ENCODE measurements around the gene KNTC1.
A peak's percentile ranks its signal among the peaks of the same experiment; 100 is the strongest.
"Not testable (repeated sequence)": the region's sequence is repeated elsewhere in the genome, so short reads cannot be mapped to it uniquely, and the experiment has no call there.

Gene KNTC1

DNA sequence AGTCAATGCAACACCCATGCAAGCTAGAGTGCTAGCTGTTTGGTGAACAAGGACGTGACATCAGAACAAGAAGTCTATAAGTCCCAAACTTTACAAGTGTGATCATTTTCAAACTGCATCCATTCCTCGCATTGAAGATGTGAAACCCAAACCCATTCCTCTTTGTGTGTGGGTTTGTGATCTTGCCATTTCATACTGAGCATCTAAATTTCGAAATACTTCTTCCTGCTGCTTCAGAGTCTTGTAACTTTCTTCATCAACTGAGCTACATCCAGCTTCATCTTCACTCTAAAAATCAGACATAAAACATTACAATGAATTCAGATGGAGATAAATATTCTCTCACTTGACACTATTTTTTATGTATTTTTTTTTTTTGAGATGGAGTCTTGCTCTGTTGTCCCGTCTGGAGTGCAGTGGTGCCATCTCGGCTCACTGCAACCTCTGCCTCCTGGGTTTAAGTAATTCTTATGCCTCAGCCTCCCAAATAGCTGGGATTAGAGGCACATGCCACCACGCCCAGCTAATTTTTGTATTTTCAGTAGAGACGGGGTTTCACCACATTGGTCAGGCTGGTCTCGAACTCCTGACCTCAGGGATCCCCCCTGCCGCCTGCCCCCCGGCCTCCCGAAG lies 21.5 kb upstream of the KNTC1 start:
- DNase-seq (ENCODE audit: low read depth) = no peak

DNA sequence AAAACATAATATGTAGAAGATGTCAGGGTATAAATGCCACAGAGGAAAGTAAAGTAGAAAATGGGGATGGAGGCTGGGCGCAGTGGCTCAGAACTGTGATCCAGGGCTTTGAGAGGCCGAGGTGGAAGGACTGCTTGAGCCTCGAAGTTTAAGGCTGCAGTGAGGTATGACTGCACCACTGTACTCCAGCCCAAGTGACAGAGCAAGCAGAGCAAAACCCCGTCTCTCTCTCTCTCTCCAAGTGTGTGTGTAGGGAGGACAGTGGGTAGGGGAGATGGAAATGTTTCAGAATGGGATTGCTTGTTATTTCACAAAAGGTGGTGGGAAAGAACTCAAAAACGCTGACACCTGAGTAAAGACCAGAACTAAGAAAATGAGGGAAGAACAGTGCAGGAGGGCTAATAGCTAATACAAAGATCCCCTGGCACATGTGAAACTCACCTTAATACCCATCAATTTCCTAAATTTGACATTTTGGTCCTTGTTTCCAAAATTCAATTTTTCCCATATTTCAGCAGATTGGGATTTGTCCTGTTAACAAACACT lies 20.6 kb upstream of the KNTC1 start:
- DNase-seq (ENCODE audit: low read depth) = no peak

DNA sequence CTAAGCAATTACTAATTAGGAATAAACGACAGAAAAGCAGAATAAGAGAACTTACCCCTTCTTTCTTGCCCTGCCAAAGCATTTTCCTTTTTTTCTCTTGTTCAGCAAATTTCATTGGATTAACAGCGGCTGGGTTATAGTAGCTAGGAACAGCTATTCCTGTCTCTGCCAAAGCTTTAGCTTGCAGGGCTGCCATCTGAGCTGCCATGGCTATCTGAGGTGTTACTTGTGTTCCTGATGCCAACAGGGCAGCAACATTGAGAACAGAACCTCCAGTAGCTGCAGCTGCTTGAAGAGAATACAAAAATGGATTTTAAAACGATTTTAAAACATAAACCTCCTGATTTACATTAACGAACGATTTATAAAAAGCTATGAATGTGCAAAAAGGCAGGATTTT lies 18.9 kb upstream of the KNTC1 start:
- DNase-seq (ENCODE audit: low read depth) = no peak

DNA sequence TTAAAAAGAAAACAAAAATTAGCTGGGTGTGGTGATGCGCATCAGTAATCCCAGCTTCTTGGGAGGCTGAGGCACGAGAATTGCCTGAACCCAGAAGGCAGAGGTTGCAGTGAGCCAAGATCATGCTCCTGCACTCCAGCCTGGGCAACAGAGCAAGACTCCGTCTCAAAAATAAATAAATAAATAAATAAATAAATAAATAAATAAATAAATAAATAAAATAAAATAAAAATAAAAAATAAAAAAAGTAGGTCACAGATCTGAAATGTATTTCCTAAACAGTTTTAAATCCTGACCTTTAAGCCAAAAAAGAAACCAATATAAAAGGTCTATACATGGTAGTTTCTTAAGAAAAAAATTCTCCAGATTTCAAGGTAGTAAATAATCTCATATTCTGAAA lies 14.0 kb upstream of the KNTC1 start:
- DNase-seq (ENCODE audit: low read depth) = not testable (repeated sequence)

DNA sequence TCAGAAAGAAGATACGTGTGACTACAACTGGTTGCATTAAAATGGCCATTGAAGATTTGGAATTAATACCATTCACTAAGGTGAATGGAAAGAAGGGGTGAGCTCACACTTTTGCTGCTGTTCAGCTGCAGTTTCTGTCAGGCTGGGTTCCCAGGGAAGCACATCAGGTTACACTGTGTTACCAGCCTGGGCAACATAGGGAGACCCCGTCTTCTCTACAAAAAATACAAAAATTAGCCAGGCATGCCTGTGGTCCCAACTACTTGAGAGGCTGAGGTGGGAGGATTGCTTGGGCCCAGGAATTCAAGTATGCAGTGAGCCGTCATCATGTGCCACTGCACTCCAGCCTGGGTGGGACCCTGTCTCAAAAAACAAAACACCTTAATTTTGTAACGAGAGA lies 13.4 kb upstream of the KNTC1 start:
- no peak for DNase-seq (ENCODE audit: low read depth)

DNA sequence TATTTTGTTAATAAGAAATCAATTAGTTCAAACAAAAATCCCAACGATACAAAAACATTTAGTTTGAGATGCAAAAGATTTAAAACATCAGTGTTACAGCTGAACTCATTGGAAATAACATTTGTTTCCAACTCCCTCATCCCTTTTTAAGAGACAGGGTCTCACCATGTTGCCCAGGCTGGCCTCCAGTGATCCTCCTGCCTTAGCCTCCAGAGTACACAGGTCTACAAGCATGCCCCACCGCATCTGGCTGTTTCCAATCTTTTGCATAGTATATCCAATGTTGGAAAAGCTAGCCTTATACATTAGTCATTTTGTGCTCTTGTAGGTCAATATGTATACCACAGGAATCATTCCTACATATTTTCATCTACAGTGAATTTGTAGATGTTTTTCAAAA lies 11.8 kb upstream of the KNTC1 start:
- DNase-seq (ENCODE audit: low read depth) = no peak

DNA sequence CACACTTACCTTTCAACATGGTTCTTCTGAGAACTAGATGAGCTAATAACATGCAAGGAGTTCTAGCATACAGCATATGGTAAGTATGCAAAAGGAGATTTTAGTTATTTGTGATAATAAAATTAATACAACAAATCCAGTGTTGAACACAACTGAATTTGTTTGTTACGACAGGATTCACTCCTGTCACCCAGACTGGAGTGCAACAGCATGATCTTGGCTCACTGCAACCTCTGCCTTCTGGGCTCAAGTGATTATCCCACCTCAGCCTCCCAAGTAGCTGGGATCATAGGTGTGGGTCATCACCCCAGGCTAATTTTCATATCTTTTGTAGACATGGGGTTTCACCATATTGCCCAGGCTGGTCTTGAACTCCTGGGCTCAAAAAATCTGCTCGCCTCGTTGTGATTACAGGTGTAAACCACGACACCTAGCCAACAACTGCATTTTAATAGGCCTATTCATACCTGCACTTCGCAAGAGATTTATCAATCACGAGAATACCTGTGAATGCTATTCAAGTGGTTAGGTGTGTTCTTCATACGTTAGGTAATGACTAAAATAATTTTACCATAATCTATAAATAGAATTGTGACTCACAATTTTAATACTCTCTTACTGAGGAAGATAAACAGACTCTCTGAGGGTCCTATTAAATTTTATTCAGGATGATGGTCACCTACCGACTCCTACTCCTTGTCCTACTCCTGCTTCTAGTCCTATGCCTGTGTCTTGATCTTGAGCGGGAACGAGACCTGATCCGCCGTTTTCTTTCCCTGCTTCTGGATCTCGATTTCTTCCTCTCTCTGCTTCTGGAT lies 10.3 kb upstream of the KNTC1 start:
- no peak for DNase-seq (ENCODE audit: low read depth)

DNA sequence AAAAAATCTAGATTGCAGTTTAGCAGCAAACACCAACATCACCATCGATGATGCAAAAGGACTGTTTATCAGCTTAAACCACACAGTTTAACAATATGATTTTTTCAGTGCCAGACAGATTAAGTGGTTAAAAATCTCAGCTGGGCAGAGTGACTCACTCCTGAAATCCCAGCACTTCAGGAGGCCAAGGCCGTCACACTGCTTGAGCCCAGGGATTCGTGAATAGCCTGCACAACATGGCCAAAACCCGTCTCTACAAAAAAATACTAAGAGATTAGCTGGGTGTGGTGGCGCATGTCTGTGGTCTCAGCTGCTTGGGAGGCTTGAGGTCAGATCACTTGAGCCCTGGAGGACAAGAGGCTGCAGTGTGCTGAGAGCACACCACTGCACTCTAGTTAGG lies 9.2 kb upstream of the KNTC1 start:
- peak; percentile 91 for DNase-seq (ENCODE audit: low read depth)

DNA sequence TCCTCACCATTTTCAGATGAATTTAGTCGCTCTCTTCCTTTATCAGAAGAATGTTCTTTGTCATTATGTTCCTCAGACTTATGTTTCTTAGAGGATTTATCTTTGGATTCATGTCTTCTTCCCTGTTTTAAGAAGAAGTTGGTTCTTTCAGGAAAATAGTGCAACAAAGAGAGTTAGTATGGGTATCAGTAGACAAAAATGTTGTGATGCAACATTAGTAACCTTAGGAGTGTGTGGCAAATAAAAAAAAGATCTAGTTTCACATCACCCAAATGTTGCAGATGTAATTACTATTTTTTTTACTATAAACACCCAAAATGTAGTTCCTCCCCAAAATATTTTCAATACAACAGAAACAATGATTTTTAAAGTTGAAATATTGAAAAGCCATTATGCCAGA lies 8.1 kb upstream of the KNTC1 start:
- no peak for DNase-seq (ENCODE audit: low read depth)

DNA sequence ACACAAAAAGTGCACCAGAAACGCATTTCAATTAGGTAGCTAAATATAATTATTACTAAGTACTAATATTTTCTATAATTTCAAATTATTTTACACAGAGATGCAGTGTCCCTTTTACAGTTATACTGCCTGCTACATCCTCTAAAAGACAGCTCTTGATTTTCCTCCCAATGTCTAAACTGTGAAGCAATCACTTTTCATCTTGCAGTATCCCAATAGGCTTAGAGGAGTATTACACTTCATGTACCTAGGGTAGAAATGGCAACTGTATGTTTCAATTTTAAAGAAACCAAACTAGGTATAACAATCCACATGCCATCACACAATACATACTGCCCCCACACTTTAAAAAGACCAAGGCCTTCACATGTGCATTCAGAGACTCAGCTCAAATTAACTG lies 7.6 kb upstream of the KNTC1 start:
- DNase-seq (ENCODE audit: low read depth) = no peak

DNA sequence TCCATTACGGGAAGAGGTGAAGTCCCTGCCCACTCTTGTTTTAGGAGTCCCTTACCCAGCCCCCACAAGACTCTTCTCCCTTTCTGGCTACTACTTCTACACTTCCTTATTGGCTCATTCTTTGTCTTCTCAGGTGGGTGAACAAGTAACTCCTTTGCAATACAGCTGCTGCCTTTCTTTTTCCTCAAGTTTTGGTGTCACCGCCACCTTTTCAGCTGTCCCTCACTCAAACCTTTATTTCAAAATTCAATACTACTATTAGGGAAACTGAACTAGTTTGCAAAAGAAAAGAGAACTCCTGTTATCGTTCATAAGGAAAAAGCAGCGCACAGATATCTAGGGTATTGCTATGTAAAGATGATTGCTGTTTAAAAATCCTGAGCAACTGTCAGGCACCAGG lies 6.4 kb upstream of the KNTC1 start:
- DNase-seq (ENCODE audit: low read depth) = no peak

DNA sequence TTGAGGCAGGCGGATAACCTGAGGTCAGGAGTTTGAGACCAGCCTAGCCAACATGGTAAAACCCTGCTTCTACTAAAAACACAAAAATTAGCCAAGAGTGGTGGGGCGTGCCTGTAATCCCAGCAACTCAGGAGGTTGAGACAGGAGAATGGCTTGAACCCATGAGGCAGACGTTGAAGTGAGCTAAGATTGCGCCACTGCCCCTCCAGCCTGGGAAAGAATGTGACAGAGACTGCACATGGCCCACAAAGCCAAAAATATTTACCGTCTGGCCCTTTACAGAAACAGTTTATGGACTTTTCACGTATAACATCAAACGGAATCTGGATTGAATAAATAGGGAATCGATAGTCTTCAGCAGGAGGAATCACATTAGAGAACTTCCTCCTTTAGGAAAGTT lies 3.8 kb upstream of the KNTC1 start:
- DNase-seq (ENCODE audit: low read depth) = no peak

DNA sequence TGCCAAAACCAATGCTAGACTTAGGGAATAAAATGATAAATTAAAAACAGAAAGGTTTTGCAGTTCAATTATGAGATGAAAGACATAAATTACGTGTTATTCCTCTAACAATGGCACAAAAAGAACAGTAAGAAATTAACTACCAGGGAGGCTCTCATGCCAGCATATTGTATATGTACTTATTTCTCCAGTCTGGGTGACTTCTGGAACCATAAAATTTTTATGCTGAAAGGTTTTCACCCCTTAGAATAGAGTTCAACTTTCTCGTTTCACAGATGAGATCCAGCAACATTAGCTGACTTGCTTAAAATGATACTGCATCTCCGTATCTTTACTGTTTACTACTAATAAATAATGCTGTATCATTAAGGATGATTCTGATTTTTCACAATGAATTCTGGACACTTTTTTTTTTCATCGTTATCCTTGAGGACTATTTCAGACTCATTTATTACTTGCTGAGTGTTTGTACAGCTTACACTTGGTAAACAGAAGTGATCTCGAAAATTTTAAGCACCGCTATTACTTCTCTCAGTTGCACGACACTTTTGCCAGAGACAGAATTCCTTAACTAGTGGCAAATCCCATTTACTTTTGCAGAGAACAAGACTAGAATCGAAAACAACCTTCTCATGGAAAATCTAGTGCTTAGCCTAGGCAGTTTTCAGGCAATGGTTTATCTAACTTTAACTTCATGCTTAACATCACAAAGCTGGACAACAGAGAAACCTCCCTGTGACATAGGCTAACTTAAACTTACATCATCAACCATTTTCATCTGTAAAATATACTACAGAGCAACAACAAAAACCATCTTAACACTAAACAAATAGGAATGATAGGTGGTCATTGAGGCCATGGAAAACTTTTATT lies 3.0 kb upstream of the KNTC1 start:
- no peak for DNase-seq (ENCODE audit: low read depth)

DNA sequence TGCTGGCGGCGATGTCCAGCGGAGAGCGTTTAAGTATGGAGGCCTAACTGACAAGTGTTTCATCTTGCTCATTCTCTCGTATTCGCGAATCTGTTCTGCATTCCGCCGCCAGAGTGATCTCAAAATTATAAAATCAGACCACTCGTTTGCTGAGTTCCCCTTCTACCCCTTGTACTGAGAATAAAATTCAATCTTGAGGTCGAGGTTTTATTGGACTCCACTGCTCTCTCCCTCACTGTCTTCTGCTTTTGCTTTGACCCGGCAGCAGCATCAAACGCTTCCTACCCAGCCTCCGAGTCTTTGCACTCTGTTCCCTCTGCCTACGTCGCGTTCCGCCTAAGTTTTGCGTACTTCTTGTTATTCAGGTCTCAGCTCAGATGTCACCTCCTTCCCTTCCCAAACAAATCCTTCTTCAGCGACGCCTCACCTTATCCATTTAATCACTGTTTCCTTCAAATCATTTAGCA lies 462 bp downstream of the KNTC1 start:
- no peak for DNase-seq (ENCODE audit: low read depth)

DNA sequence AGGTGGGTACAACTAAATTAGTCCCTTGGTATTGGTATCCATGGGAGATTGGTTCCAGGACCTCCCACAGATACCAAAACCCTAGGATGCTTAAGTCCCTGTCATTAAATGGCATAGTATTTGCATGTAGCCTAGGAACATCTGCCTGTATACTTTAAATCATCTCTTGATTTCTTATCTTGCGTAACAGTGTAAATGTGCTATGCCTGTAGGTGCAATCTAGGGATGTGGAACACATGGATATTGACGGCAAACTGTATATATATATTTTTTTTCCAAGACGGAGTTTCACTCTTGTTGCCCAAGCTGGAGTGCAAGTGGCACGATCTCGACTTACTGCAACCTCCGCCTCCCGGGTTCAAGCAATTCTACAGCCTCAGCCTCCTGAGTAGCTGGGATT lies 1.5 kb downstream of the KNTC1 start:
- DNase-seq (ENCODE audit: low read depth) = no peak

DNA sequence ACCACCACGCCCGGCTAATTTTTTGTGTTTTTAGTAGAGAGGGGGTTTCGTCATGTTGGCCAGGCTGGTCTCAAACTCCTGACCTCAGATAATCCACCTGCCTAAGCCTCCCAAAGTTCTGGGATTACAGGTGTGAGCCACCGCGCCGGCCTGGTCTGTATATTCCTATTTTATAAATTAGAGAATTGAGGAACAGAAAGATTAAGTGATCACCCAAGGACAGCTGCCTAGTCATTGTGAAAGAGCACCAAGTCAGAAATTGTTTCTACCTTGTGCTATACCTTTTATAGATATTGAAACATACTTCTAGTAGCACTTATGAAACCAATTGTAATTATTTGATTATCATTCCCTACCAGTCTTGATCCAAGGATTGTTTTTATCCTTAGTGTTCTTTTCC lies 1.9 kb downstream of the KNTC1 start:
- DNase-seq (ENCODE audit: low read depth) = no peak

DNA sequence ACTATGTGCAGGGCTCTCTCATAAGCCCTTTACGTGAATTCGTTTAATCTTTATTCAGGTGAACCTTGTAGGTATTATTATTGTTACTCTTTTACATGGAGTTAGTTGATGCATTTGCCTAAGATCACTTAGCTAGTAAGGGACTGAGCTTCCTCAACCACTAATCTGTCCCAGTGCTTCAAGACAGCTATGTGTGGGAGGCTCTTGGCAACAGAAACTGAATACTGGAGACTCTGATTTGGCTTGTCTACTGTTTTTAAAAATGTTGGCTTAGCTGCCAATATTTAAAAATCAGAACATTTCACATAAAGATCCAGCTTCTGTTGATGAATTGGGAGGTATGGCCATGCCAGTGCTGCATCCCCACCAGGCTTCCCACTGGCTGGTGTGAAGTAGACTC lies 6.8 kb downstream of the KNTC1 start:
- no peak for DNase-seq (ENCODE audit: low read depth)

DNA sequence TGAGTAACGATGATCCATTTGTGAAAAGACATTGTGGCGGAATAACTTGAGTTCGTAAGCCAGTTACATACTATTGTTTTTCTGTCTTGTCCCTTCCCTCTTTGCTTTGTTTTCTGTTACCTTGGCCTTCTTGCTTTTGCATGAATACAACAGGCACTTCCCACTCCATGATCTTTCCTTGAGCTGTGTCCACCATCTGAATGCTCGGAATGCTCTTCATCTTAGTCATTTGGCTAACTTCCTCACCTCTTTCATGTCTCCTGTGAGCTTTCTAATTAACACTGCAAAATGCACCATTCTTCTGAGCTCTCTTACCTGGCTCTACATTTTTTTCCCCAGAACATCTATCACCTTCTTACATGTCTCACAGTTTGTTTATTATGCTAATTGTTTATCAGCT lies 10.0 kb downstream of the KNTC1 start:
- no peak for DNase-seq (ENCODE audit: low read depth)

DNA sequence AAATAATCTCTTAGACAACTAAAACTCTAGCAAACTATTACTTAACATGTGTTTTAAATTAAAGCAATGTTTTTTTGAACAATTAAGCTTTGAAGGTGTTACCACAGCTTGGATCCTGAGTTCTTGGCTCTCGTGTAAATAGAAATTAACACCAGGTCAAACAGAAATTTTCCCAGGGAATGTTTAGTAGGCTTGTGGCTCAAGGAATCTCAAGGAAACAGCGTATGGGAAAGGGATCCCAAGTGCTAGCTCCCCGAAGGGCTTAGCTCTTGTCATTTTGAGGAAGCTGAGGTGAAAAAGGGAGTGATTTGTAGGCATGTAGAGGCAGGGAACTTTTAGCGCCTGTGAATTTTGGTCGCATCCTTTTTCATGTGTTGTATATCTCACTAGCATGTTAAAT lies 11.4 kb downstream of the KNTC1 start:
- no peak for DNase-seq (ENCODE audit: low read depth)

DNA sequence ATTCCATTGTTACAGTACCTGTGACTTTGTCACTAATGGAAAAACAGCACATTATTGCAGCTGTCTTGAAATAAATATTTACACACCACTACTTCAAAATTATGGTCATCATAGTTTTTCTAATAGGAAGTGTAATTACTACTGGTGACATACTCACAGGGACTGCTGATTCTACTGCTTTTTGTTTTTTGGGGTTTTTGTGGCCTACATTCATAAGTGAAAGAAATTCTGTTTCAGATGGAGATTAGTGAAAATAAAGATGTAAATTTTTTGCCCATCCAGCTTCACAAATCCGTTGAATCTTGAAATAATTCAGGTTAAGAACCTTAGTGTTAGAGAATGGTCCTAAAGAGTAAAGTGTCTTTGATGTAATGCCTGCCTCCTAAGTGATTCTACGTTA lies 17.5 kb downstream of the KNTC1 start:
- DNase-seq (ENCODE audit: low read depth) = no peak

DNA sequence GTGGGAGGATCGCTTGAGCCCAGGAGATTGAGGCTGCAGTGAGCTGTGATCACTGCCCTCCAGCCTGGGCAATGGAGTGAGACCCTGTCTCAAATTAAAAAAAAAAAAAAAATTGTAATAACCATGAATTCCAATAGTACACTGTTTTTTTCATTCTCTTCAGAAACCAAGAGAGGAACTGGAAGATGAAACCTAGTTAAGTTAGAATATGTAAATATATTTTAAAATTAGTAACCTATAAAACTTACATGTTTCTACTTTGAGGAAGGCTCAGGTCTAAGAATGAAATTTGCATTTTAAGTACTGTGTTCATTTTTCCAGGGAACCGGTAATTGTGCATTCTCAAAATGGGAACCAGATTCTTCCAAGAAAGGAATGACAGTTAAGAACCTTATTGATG lies 18.8 kb downstream of the KNTC1 start:
- DNase-seq (ENCODE audit: low read depth) = no peak

DNA sequence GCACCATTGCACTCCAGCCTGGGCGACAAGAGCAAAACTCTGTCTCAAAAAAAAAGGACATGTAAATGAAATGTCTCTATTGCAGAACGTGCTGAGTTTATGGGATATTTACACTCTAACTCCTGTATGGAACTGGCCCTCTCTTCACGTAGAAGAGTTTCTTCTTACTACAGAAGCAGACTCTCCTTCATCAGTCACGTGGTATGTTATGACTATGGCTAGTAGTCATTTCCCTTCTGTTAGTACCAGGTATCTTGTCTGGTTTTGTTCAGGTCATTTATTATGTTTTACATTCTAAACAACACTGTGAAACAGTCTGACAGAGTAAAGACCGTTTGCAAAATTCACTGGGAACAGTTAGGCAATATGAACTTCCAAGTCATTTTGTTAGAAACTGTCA lies 20.3 kb downstream of the KNTC1 start:
- no peak for DNase-seq (ENCODE audit: low read depth)

Data from non-pigmented ciliary epithelial cell (primary cell).